CD14-positive monocyte (primary cell): ENCODE measurements around the gene POLA1. TPM values are rescaled to one million over a fixed set of nuclear protein-coding genes. Genes with fewer than 3 reads are reported as not detected.
A peak's percentile ranks its signal among the peaks of the same experiment; 100 is the strongest.

Experiments
- DNase-seq, 3 donors: peaks; one replicate each; pipeline ENCODE4 v3.0.0-alpha.2; 2011 to 2022
- H2AFZ ChIP-seq: 2 replicates; pipeline ENCODE4 v1.6.0; 2012; ENCODE audit warnings: mild to moderate bottlenecking, low read depth, low read length, inconsistent platforms; ENCODE audit not compliant: insufficient read depth, poor library complexity, severe bottlenecking
- H3K27ac ChIP-seq, 2 donors: 1 replicate in 1 of 2; 2 replicates in 1 of 2; pipeline ENCODE4 v1.5.1; 2012 to 2013; ENCODE audit warnings: low read length in 2 of 2, control low read depth in 1 of 2, inconsistent platforms in 1 of 2, low read depth in 1 of 2, mild to moderate bottlenecking in 1 of 2
- H3K27me3 ChIP-seq, 2 donors: one replicate each; pipeline versions ENCODE4 v1.6.0 to v1.6.1; 2011 to 2013; ENCODE audit warnings: low read length in 2 of 2; ENCODE audit not compliant: control insufficient read depth in 2 of 2, insufficient read depth in 2 of 2
- H3K36me3 ChIP-seq, 2 donors: replicated peaks in 1 of 2; 1 replicate in 1 of 2; 2 replicates in 1 of 2; pipeline versions ENCODE4 v1.5.1 to v1.6.1; 2012 to 2013; ENCODE audit warnings: low read length in 2 of 2, control low read depth in 1 of 2, inconsistent platforms in 1 of 2, mild to moderate bottlenecking in 1 of 2; ENCODE audit not compliant: insufficient read depth in 2 of 2, control insufficient read depth in 1 of 2
- H3K4me1 ChIP-seq, 2 donors: 1 replicate in 1 of 2; 2 replicates in 1 of 2; pipeline versions ENCODE4 v1.5.1 to v1.6.1; 2012 to 2013; ENCODE audit warnings: low read length in 2 of 2, control low read depth in 1 of 2, inconsistent platforms in 1 of 2, mild to moderate bottlenecking in 1 of 2, moderate library complexity in 1 of 2; ENCODE audit not compliant: insufficient read depth in 2 of 2, control insufficient read depth in 1 of 2
- H3K4me2 ChIP-seq: replicated peaks from 2 replicates; pipeline ENCODE3; 2012; ENCODE audit warnings: low read length, moderate library complexity, mild to moderate bottlenecking; ENCODE audit not compliant: poor library complexity, severe bottlenecking; ENCODE audit errors: extremely low read depth
- H3K4me3 ChIP-seq, 3 experiments: fragments of 200-600 bp in 1 of 3; sonication (generic) in 1 of 3; replicated peaks in 1 of 3; 1 replicate in 2 of 3; 2 replicates in 1 of 3; pipeline ENCODE4 v1.5.1; 2011 to 2013; ENCODE audit warnings: low read length in 3 of 3, mild to moderate bottlenecking in 3 of 3, control low read depth in 2 of 3, low read depth in 2 of 3, inconsistent platforms in 1 of 3, moderate library complexity in 1 of 3
- H3K79me2 ChIP-seq: 2 replicates; pipeline ENCODE4 v1.6.0; 2012; ENCODE audit warnings: mild to moderate bottlenecking, control low read depth, inconsistent platforms, low read length, moderate library complexity; ENCODE audit not compliant: insufficient read depth
- H3K9ac ChIP-seq: 2 replicates; pipeline ENCODE4 v1.6.0; 2017; ENCODE audit warnings: low read length, mild to moderate bottlenecking; ENCODE audit not compliant: insufficient read depth, poor library complexity, severe bottlenecking
- H3K9me3 ChIP-seq, 2 donors: replicated peaks in 1 of 2; 1 replicate in 1 of 2; 2 replicates in 1 of 2; pipeline versions ENCODE4 v1.5.1 to v1.6.1; 2012 to 2013; ENCODE audit warnings: low read length in 2 of 2, control low read depth in 1 of 2; ENCODE audit not compliant: control insufficient read depth in 1 of 2, insufficient read depth in 1 of 2
- H4K20me1 ChIP-seq: 2 replicates; pipeline ENCODE4 v1.6.0; 2012; ENCODE audit warnings: mild to moderate bottlenecking, low read length, control low read depth, moderate library complexity; ENCODE audit not compliant: insufficient read depth
- H3K27ac Mint-ChIP-seq, 7 donors: one replicate each; pipeline ENCODE4 v1.8.0; 2020; ENCODE audit warnings: mild to moderate bottlenecking in 7 of 7, mixed read lengths in 7 of 7, moderate library complexity in 6 of 7, inconsistent platforms in 2 of 7
- H3K27me3 Mint-ChIP-seq, 3 donors: one replicate each; pipeline ENCODE4 v1.8.0; 2021 to 2022; ENCODE audit warnings: low read depth in 3 of 3, mild to moderate bottlenecking in 3 of 3, mixed read lengths in 3 of 3, moderate library complexity in 3 of 3, inconsistent platforms in 1 of 3
- H3K36me3 Mint-ChIP-seq, 2 donors: one replicate each; pipeline ENCODE4 v1.8.0; 2020; ENCODE audit warnings: mixed read lengths in 2 of 2, inconsistent platforms in 1 of 2, mild to moderate bottlenecking in 1 of 2
- H3K4me1 Mint-ChIP-seq: one replicate; pipeline ENCODE4 v1.8.0; 2020; ENCODE audit warnings: mild to moderate bottlenecking, mixed read lengths
- H3K4me3 Mint-ChIP-seq, 2 donors: one replicate each; pipeline ENCODE4 v1.8.0; 2020; ENCODE audit warnings: mild to moderate bottlenecking in 2 of 2, mixed read lengths in 2 of 2, moderate library complexity in 1 of 2
- H3K9me3 Mint-ChIP-seq, 7 donors: one replicate each; pipeline ENCODE4 v1.8.0; 2020 to 2022; ENCODE audit warnings: mixed read lengths in 7 of 7, mild to moderate bottlenecking in 6 of 7, moderate library complexity in 6 of 7, inconsistent platforms in 2 of 7
- WGBS: methylation state at CpG from one replicate; pipeline ENCODE4 v1.1.5; 2013; ENCODE audit warnings: missing lambda C conversion rate; ENCODE audit not compliant: insufficient coverage; 5-methylcytosine and 5-hydroxymethylcytosine counted together
- intact Hi-C, 2 donors: fragments of 100-400 bp; cut with micrococcal nuclease; formaldehyde crosslinking; loops; one replicate each; pipeline versions ENCODE4 v1.15.0 to v1.15.1; 2023
- polyA minus RNA-seq: library from RNA; depleted of rRNA, polyadenylated mRNA; stranded (reverse); fragments of >200 nt; gene quantifications from 2 replicates; pipeline ENCODE4 v1.2.3, GENCODE V29; 2012
- polyA plus RNA-seq, 3 donors: library from polyadenylated mRNA; depleted of rRNA in 1 of 3; unstranded in 2 of 3; stranded (reverse) in 1 of 3; fragments of 300-500 nt in 2 of 3; fragments of >200 nt in 1 of 3; fragmentation: Illumina TruSeq in 2 of 3; gene quantifications; 1 replicate in 2 of 3; 2 replicates in 1 of 3; pipeline ENCODE4 v1.2.3, GENCODE V29; 2012 to 2021
- total RNA-seq, 12 experiments: library from RNA in 1 of 12; stranded (reverse) in 1 of 12; fragments of 120-200 nt in 1 of 12; gene quantifications; one replicate each; pipeline ENCODE4 v1.2.4 and lab custom pipeline; 2013 to 2026; ENCODE audit warnings: mixed read lengths in 6 of 12, inconsistent platforms in 1 of 12
- TF ChIP-seq, protein P1 (sequence below): fragments of 200-600 bp; IDR thresholded peaks from one replicate; pipeline ENCODE4 v1.8.0; 2022; ENCODE audit warnings: antibody characterized with exemption, mild to moderate bottlenecking

Gene POLA1, protein sequence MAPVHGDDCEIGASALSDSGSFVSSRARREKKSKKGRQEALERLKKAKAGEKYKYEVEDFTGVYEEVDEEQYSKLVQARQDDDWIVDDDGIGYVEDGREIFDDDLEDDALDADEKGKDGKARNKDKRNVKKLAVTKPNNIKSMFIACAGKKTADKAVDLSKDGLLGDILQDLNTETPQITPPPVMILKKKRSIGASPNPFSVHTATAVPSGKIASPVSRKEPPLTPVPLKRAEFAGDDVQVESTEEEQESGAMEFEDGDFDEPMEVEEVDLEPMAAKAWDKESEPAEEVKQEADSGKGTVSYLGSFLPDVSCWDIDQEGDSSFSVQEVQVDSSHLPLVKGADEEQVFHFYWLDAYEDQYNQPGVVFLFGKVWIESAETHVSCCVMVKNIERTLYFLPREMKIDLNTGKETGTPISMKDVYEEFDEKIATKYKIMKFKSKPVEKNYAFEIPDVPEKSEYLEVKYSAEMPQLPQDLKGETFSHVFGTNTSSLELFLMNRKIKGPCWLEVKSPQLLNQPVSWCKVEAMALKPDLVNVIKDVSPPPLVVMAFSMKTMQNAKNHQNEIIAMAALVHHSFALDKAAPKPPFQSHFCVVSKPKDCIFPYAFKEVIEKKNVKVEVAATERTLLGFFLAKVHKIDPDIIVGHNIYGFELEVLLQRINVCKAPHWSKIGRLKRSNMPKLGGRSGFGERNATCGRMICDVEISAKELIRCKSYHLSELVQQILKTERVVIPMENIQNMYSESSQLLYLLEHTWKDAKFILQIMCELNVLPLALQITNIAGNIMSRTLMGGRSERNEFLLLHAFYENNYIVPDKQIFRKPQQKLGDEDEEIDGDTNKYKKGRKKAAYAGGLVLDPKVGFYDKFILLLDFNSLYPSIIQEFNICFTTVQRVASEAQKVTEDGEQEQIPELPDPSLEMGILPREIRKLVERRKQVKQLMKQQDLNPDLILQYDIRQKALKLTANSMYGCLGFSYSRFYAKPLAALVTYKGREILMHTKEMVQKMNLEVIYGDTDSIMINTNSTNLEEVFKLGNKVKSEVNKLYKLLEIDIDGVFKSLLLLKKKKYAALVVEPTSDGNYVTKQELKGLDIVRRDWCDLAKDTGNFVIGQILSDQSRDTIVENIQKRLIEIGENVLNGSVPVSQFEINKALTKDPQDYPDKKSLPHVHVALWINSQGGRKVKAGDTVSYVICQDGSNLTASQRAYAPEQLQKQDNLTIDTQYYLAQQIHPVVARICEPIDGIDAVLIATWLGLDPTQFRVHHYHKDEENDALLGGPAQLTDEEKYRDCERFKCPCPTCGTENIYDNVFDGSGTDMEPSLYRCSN (N-terminal part only)
- 6.7 TPM for total RNA-seq (2013)
- polyA plus RNA-seq (1 to 10 TPM; 1.2 to 1.4 (median 1.3) TPM), polyA minus RNA-seq (4.7 and 5.3 TPM in 2 replicates), total RNA-seq (lab: John Stamatoyannopoulos, UW) (3.7 to 26.7 (median 16.0) reads per million in 11 experiments)

DNA sequence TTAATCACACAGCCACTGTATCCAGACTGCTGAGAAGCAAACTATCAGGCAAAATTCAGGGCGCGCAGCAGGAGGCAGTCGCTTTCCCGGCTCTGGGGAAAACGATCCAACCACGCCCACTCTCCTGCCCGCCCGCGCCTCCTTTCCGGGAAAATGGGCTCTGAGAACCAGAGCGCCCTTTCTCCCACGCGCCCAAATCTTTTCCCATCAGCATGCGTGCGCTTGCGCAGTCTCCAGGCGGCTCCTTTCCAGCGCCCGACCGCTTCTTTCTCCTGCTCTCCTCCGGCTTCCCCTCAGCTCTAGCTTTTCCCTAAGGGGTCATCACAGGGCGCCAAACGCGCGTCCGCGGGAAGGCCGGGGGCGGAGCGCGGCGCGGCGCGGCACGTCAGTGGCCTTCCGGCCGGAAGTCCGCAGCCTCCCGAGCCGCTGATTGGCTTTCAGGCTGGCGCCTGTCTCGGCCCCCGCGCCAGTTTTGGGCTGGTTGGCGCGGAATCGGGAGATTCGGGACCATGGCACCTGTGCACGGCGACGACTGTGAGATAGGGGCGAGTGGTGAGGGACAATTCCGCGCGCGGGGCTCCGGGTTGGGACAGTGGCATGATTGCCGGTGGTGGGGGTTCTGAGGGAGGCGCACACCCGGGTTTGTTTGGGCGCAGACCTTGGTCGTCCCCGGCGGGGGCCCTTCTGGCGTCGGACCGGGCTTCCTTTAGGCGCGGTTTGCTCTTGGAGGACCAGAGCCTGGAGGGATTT is at the start of gene POLA1:
Gene POLA1 (plus strand): TSS at position 466 of the 750 bp plus-strand sequence. CDS start 44 bp downstream, at position 510.
- Histone ChIP-seq H3K79me2 (peaks cover 40% of the 10 kb centered on the region), H3K4me3 (peak within 1 kb of the TSS; percentile 78 to 84 (median 81)), H3K9me3 (no peaks in the 10 kb centered on the region), H3K27ac (peak within 1 kb of the TSS; percentile 48 to 84), H4K20me1 (no peaks in the 10 kb centered on the region), H3K27me3 (no peaks in the 10 kb centered on the region), H2AFZ (peak within 1 kb of the TSS; percentile 86), H3K4me1 (peaks cover 6 to 9% of the 10 kb centered on the region in 2 donors), H3K36me3 (no peaks in the 10 kb centered on the region), H3K4me2 (peak within 1 kb of the TSS; percentile 77), H3K9ac (peak within 1 kb of the TSS; percentile 77)
- Mint-ChIP-seq H3K27me3 (peaks cover 0 to 4% (median 0%) of the 10 kb centered on the region in 3 donors), H3K36me3 (no peaks in the 10 kb centered on the region), H3K4me3 (peak within 1 kb of the TSS; percentile 89 to 94), H3K27ac (peak within 1 kb of the TSS; percentile 81 to 95 (median 93)), H3K4me1 (peaks cover 9% of the 10 kb centered on the region), H3K9me3 (peaks cover 0 to 2% (median 0%) of the 10 kb centered on the region in 7 donors)
- 0% methylated on average over 22 of the region's 70 CpGs for WGBS
- DNase-seq, result peak; percentile 70 to 80 (median 78)
- TF ChIP-seq, protein P1, sequence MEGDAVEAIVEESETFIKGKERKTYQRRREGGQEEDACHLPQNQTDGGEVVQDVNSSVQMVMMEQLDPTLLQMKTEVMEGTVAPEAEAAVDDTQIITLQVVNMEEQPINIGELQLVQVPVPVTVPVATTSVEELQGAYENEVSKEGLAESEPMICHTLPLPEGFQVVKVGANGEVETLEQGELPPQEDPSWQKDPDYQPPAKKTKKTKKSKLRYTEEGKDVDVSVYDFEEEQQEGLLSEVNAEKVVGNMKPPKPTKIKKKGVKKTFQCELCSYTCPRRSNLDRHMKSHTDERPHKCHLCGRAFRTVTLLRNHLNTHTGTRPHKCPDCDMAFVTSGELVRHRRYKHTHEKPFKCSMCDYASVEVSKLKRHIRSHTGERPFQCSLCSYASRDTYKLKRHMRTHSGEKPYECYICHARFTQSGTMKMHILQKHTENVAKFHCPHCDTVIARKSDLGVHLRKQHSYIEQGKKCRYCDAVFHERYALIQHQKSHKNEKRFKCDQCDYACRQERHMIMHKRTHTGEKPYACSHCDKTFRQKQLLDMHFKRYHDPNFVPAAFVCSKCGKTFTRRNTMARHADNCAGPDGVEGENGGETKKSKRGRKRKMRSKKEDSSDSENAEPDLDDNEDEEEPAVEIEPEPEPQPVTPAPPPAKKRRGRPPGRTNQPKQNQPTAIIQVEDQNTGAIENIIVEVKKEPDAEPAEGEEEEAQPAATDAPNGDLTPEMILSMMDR, result no peak
- intact Hi-C loops, result no loop called here
